NB4 (cell line): ENCODE results near the gene CCK.

ENCODE experiments used
- MYC ChIP-seq: IDR thresholded peaks from 2 replicates; pipeline ENCODE4 v1.6.1; 2011; ENCODE audit warnings: low read depth, low read length
- POLR2A ChIP-seq: IDR thresholded peaks from 2 replicates; pipeline ENCODE4 v1.6.1; 2011; ENCODE audit warnings: mild to moderate bottlenecking; ENCODE audit not compliant: insufficient read length; ENCODE audit errors: extremely low read depth
- TF ChIP-seq, protein P1 (sequence below): IDR thresholded peaks from one replicate; pipeline ENCODE4 v1.5.1; 2012; ENCODE audit warnings: low read depth, low read length
- TF ChIP-seq, protein P2 (sequence below): IDR thresholded peaks from 2 replicates; pipeline ENCODE4 v1.6.1; 2011; ENCODE audit warnings: low read depth, low read length

DNA sequence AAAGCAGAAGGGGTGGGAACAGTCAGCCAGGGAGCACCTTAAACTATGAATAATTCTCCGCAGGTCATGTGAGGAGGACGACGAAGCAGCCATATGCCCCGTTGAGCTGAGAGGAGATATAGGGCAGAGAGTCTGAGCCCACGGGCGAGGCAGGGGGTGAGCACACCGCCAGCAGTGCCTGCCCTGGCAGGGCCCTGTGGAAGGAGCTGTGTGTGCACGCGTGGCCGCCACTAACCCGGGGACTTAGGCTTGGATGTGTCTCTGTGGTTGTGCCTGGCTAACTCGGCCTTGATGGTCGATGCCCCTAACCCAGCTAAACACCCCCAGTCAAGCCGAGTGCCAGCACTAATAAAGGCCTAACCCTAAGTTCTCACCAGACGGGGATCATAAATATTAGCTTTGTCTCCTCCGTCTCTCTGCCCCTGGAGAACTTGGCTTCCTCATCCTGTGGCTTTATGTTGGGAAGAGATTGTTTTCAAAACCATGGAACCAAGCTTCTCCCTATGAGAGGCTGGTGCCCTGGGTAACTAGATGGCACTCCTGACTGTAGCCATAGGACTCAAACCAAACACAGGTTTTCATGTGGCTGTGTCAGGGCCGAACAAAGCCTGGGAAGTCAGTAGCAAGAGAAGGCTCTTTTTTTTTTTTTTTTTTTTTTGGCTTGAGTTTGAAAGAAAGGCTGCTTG lies 45.4 kb downstream of the CCK start:
- TF ChIP-seq POLR2A (no peak), MYC (no peak)
- TF ChIP-seq, protein P1, sequence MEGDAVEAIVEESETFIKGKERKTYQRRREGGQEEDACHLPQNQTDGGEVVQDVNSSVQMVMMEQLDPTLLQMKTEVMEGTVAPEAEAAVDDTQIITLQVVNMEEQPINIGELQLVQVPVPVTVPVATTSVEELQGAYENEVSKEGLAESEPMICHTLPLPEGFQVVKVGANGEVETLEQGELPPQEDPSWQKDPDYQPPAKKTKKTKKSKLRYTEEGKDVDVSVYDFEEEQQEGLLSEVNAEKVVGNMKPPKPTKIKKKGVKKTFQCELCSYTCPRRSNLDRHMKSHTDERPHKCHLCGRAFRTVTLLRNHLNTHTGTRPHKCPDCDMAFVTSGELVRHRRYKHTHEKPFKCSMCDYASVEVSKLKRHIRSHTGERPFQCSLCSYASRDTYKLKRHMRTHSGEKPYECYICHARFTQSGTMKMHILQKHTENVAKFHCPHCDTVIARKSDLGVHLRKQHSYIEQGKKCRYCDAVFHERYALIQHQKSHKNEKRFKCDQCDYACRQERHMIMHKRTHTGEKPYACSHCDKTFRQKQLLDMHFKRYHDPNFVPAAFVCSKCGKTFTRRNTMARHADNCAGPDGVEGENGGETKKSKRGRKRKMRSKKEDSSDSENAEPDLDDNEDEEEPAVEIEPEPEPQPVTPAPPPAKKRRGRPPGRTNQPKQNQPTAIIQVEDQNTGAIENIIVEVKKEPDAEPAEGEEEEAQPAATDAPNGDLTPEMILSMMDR = no peak
- TF ChIP-seq, protein P2, sequence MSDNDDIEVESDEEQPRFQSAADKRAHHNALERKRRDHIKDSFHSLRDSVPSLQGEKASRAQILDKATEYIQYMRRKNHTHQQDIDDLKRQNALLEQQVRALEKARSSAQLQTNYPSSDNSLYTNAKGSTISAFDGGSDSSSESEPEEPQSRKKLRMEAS = no peak
